Left cardiac atrium (tissue), 4 donors: Measurements from ENCODE around the gene WHAMM. TPM values are rescaled to one million over a fixed set of nuclear protein-coding genes. Genes with fewer than 3 reads are reported as not detected.

Source experiments
- ATAC-seq, 2 donors: fragments of 200-7000 bp; cut with Tn5 transposase; one replicate each; pipeline ENCODE4 v1.9.1; 2020; ENCODE audit warnings: mild to moderate bottlenecking in 2 of 2, moderate library complexity in 2 of 2
- DNase-seq: peaks from one replicate; pipeline ENCODE4 v3.0.0-alpha.2; 2020
- intact Hi-C, 2 donors: fragments of 100-400 bp; cut with DNase I; formaldehyde crosslinking; loops; one replicate each; pipeline versions ENCODE4 v1.14.1 to v1.15.1; 2022 to 2023
- total RNA-seq, 2 donors: library from RNA; stranded (reverse); fragmentation: NEBNext Ultra II Directional; extraction: Animal tissue kit (Norgen Biotek cat#: 25700); gene quantifications; one replicate each; pipeline ENCODE4 v1.2.1, GENCODE V29; 2021
- donor health status: DM: no; HTN: yes; CAD: no.
- donor health status: DM: no; HTN: yes; CAD: no; lungs with severe emphysema.
- donor health status: DM: yes; HTN: yes; CAD: no.
- donor health status: Dilated cardiomyopathy.

WHAMM gene
- total RNA-seq, 2 donors from 2014 or later: 6.3 to 7.2 TPM

GRCh38 chr15:82880704-82881103 is 71.3 kb downstream of the WHAMM start:
- ATAC-seq (no peak), DNase-seq (no peak)
- intact Hi-C loops: no loop called here

- no peak for DNase-seq
- intact Hi-C loops: no loop called here
- ATAC-seq: no peak
Measured at GRCh38 chr15:82881747-82882146, 72.3 kb downstream of the WHAMM start.

GRCh38 chr15:82882273-82882928 is 73.0 kb downstream of the WHAMM start:
- intact Hi-C loops: no loop called here
- no peak for DNase-seq
- no peak for ATAC-seq

Other genes starting within 250 kb of the WHAMM start
- 1 to 10 TPM; 1.8 to 3.1 TPM for gene CPEB1, start 162.3 kb upstream of the WHAMM start, total RNA-seq
- gene AP3B2, start 99.8 kb upstream of the WHAMM start, total RNA-seq: 1 to 10 TPM in 1 of 2 donors, under 1 TPM in 1; 0.34 to 1.4 TPM
- 10 to 100 TPM; 47.7 to 94.3 TPM for gene FSD2, start 3.6 kb upstream of the WHAMM start, total RNA-seq
- 10 to 100 TPM; 12.6 to 19.2 TPM for gene HOMER2, start 143.1 kb downstream of the WHAMM start, total RNA-seq
- gene RAMAC, start 176.6 kb downstream of the WHAMM start, total RNA-seq: 10 to 100 TPM; 13.5 to 13.6 TPM
- gene C15orf40, start 202.0 kb downstream of the WHAMM start, total RNA-seq: 10 to 100 TPM; 10.9 to 13.4 TPM